Testis (tissue), 2 donors: ENCODE data around the gene ADCY9.

Source experiments
- POLR2A ChIP-seq: fragments of 450-650 bp; IDR thresholded peaks from one replicate; pipeline ENCODE4 v1.6.1; 2017; ENCODE audit warnings: antibody characterized with exemption, mild to moderate bottlenecking, moderate library complexity
- TF ChIP-seq, protein P1 (sequence below), 3 experiments: fragments of 450-650 bp in 2 of 3; fragments of 200-600 bp in 1 of 3; sonication (generic) in 1 of 3; IDR thresholded peaks; one replicate each; pipeline ENCODE4 v1.5.1; 2016 to 2019; ENCODE audit warnings: antibody characterized with exemption in 3 of 3, mild to moderate bottlenecking in 2 of 3, moderate library complexity in 1 of 3

DNA sequence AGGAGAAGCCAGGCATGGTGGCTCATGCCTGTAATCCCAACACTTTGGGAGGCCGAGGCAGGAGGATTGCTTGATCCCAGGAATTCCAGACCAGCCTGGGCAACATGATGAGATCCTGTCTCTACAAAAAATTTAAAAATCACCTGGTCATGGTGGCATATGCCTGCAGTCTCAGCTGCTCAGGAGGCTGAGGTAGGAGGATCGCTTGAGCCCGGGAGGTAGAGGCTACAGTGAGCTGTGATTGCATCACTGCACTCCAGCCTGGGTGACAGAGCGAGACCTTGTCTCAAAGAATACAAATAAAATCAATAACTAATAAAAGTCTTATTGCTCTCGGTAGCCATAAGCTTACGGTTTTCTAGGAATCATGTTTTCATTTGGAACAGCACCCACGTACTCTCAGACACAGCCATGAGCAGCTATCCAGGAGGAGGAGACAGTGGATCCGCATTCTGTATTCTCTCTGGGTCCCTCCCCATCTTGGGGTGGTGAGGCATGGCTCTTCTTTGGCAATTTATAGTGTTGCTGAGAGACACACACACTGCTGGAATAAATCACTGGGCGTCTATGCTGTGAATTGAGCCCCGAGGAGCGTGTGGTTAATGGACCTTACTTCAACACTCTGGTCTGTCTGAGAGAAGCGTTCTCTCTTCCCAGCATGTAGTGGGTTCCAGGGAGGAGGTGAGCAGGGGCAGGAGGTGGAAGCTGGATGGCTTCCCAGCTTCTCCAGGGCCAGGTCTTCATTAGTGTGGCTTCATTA, 8.5 kb upstream of the ADCY9 start:
- TF ChIP-seq, protein P1, sequence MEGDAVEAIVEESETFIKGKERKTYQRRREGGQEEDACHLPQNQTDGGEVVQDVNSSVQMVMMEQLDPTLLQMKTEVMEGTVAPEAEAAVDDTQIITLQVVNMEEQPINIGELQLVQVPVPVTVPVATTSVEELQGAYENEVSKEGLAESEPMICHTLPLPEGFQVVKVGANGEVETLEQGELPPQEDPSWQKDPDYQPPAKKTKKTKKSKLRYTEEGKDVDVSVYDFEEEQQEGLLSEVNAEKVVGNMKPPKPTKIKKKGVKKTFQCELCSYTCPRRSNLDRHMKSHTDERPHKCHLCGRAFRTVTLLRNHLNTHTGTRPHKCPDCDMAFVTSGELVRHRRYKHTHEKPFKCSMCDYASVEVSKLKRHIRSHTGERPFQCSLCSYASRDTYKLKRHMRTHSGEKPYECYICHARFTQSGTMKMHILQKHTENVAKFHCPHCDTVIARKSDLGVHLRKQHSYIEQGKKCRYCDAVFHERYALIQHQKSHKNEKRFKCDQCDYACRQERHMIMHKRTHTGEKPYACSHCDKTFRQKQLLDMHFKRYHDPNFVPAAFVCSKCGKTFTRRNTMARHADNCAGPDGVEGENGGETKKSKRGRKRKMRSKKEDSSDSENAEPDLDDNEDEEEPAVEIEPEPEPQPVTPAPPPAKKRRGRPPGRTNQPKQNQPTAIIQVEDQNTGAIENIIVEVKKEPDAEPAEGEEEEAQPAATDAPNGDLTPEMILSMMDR (IDR thresholded peaks at IDR 0.05): no peak
- TF ChIP-seq POLR2A: no peak
